ENCODE data around the gene SSX2IP.

The SSX2IP gene

GRCh38 chr1:84669831-84670230 is 20.4 kb downstream of the SSX2IP start:
- Histone ChIP-seq H3K79me2 (ENCODE audit: insufficient read depth, low read depth) (no peaks in the 10 kb centered on the region), H3K9ac (no peak overlapping the region), H3K4me3 (IDR thresholded peaks at IDR 0.05; ENCODE audit: insufficient read depth, low read depth, low read length) (no peak overlapping the region), H3K4me1 (ENCODE audit: low read depth, poor library complexity, severe bottlenecking) (no peaks in the 10 kb centered on the region), H3K27ac (no peak overlapping the region), H3K36me3 (ENCODE audit: insufficient read depth) (no peaks in the 10 kb centered on the region), H4K20me1 (ENCODE audit: insufficient read depth) (no peaks in the 10 kb centered on the region), H3K27me3 (ENCODE audit: insufficient read depth, low read depth) (no peaks in the 10 kb centered on the region), H3K4me2 (no peak overlapping the region), H2AFZ (ENCODE audit: low read depth) (no peak overlapping the region)
- no peak for TF ChIP-seq CTCF (conservative IDR thresholded peaks at IDR 0.05; ENCODE audit: low read depth, low read length)

- Histone ChIP-seq H3K27ac (no peak overlapping the region), H3K4me1 (ENCODE audit: low read depth, poor library complexity, severe bottlenecking) (no peaks in the 10 kb centered on the region), H3K27me3 (ENCODE audit: insufficient read depth, low read depth) (no peaks in the 10 kb centered on the region), H4K20me1 (ENCODE audit: insufficient read depth) (no peaks in the 10 kb centered on the region), H3K79me2 (ENCODE audit: insufficient read depth, low read depth) (no peaks in the 10 kb centered on the region), H3K4me3 (IDR thresholded peaks at IDR 0.05; ENCODE audit: insufficient read depth, low read depth, low read length) (no peak overlapping the region), H2AFZ (ENCODE audit: low read depth) (no peak overlapping the region), H3K36me3 (ENCODE audit: insufficient read depth) (no peaks in the 10 kb centered on the region), H3K9ac (no peak overlapping the region), H3K4me2 (no peak overlapping the region)
- TF ChIP-seq CTCF (conservative IDR thresholded peaks at IDR 0.05; ENCODE audit: low read depth, low read length) = no peak; the same call in 1 of the 2 replicates
Observed at GRCh38 chr1:84668185-84668584, 22.1 kb downstream of the SSX2IP start.

GRCh38 chr1:84665703-84666317 is 24.5 kb downstream of the SSX2IP start:
- H3K27me3 ChIP-seq (ENCODE audit: insufficient read depth, low read depth) = no peaks in the 10 kb centered on the region
- no peak overlapping the region for H3K27ac ChIP-seq
- H3K79me2 ChIP-seq (ENCODE audit: insufficient read depth, low read depth) = no peaks in the 10 kb centered on the region
- H3K36me3 ChIP-seq (ENCODE audit: insufficient read depth) = no peaks in the 10 kb centered on the region
- TF ChIP-seq CTCF (conservative IDR thresholded peaks at IDR 0.05; ENCODE audit: low read depth, low read length) = no peak
- no peak overlapping the region for H3K4me2 ChIP-seq
- H3K4me3 ChIP-seq (IDR thresholded peaks at IDR 0.05; ENCODE audit: insufficient read depth, low read depth, low read length) = no peak overlapping the region
- no peaks in the 10 kb centered on the region for H3K4me1 ChIP-seq (ENCODE audit: low read depth, poor library complexity, severe bottlenecking)
- no peak overlapping the region for H2AFZ ChIP-seq (ENCODE audit: low read depth)
- no peak overlapping the region for H3K9ac ChIP-seq
- no peaks in the 10 kb centered on the region for H4K20me1 ChIP-seq (ENCODE audit: insufficient read depth)

GRCh38 chr1:84653130-84653677 is 37.1 kb downstream of the SSX2IP start:
- Histone ChIP-seq H3K36me3 (ENCODE audit: insufficient read depth) (no peaks in the 10 kb centered on the region), H4K20me1 (ENCODE audit: insufficient read depth) (no peaks in the 10 kb centered on the region), H3K27me3 (ENCODE audit: insufficient read depth, low read depth) (no peaks in the 10 kb centered on the region), H3K4me2 (no peak overlapping the region), H3K27ac (no peak overlapping the region), H3K4me1 (ENCODE audit: low read depth, poor library complexity, severe bottlenecking) (peaks cover 7% of the 10 kb centered on the region), H3K4me3 (IDR thresholded peaks at IDR 0.05; ENCODE audit: insufficient read depth, low read depth, low read length) (no peak overlapping the region), H3K9ac (no peak overlapping the region), H2AFZ (ENCODE audit: low read depth) (no peak overlapping the region), H3K79me2 (ENCODE audit: insufficient read depth, low read depth) (no peaks in the 10 kb centered on the region)
- TF ChIP-seq CTCF (conservative IDR thresholded peaks at IDR 0.05; ENCODE audit: low read depth, low read length) = no peak

Measured in KMS-11 (cell line).